GM13977 (cell line): ENCODE measurements around the gene PDRG1.
"Not testable (repeated sequence)": the region's sequence is repeated elsewhere in the genome, so short reads cannot be mapped to it uniquely, and the experiment has no call there.

ENCODE experiments used
- DNase-seq: peaks from one replicate; pipeline ENCODE4 v3.0.0; 2012; ENCODE audit warnings: low spot score
- CTCF ChIP-seq: IDR thresholded peaks from 2 replicates; pipeline ENCODE4 v1.5.1; 2012; ENCODE audit warnings: mild to moderate bottlenecking, control low read depth; ENCODE audit not compliant: insufficient read depth; ENCODE audit errors: extremely low read depth, missing control alignments
- in situ Hi-C: fragments of 300-500 bp; cut with MboI; formaldehyde crosslinking; loops from one replicate; pipeline ENCODE4 v1.12.0; 2022; ENCODE audit warnings: low sequenced_read_pairs, low pct_unique_long_range_greater_than_20kb, mixed read lengths, inconsistent platforms; ENCODE audit not compliant: unreplicated experiment

Gene PDRG1

GRCh38 chr20:31924561-31924960 is 27.3 kb downstream of the PDRG1 start:
- TF ChIP-seq CTCF, result no peak
- no peak for DNase-seq
- in situ Hi-C loops, result no loop called here

- TF ChIP-seq CTCF, result no peak
- peak; percentile 74 for DNase-seq
- in situ Hi-C loops, result no loop called here
Measured at GRCh38 chr20:31923388-31924331, 28.2 kb downstream of the PDRG1 start.

GRCh38 chr20:31922588-31922987 is 29.3 kb downstream of the PDRG1 start:
- in situ Hi-C loops, result no loop called here
- no peak for TF ChIP-seq CTCF
- DNase-seq, result no peak

GRCh38 chr20:31922181-31922580 is 29.7 kb downstream of the PDRG1 start:
- in situ Hi-C loops, result no loop called here
- TF ChIP-seq CTCF, result no peak
- no peak for DNase-seq

GRCh38 chr20:31921480-31921879 is 30.4 kb downstream of the PDRG1 start:
- in situ Hi-C loops, DNase-seq: not testable (repeated sequence)

- no peak for TF ChIP-seq CTCF
- DNase-seq, result no peak
- in situ Hi-C loops, result no loop called here
Measured at GRCh38 chr20:31920275-31920855, 31.5 kb downstream of the PDRG1 start.
